ENCODE results near the gene ZIC2. TPM values are rescaled to one million over a fixed set of nuclear protein-coding genes. Genes with fewer than 3 reads are reported as not detected.

ZIC2 gene
- polyA plus RNA-seq, 4 donors: 0.08 to 0.79 TPM; not detected in 2

DNA sequence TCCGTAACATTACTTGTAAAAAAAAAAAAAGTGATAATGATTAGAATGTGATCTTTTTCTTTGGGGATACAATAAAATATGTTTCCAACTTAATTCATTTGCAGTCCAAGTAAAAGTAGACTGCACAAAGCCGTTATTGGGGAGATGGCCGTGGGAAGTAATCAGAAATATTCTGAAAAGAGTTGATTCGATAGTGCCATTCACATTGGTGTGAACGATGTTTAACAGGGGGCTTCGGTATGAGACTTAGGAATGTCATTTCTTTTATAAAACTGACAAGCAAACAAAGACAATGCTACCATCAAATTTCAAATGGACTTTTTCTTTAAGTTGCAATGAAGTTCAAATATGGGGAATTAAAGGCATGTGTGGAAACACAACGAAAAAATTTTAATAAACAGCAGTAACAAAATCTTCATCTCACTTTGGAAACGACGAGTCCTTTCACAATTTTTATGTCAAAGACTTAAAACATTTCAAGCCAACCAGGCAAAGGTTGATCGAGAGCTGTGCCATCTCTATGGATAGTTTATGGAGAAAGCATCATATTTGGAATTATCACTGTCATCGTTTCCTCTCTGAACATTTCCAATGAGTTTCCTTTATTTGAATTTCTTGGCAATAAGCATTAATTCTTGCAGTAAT, 8.3 kb upstream of the ZIC2 start:
- DNase-seq (ENCODE audit: low read depth in 4 of 4, low spot score in 3 of 4): no peak

GRCh38 chr13:99973808-99974185, 7.8 kb upstream of the ZIC2 start:
- no peak for DNase-seq (ENCODE audit: low read depth in 4 of 4, low spot score in 3 of 4)

GRCh38 chr13:99974296-99974938, 7.2 kb upstream of the ZIC2 start:
- no peak for DNase-seq (ENCODE audit: low read depth in 4 of 4, low spot score in 3 of 4)

DNA sequence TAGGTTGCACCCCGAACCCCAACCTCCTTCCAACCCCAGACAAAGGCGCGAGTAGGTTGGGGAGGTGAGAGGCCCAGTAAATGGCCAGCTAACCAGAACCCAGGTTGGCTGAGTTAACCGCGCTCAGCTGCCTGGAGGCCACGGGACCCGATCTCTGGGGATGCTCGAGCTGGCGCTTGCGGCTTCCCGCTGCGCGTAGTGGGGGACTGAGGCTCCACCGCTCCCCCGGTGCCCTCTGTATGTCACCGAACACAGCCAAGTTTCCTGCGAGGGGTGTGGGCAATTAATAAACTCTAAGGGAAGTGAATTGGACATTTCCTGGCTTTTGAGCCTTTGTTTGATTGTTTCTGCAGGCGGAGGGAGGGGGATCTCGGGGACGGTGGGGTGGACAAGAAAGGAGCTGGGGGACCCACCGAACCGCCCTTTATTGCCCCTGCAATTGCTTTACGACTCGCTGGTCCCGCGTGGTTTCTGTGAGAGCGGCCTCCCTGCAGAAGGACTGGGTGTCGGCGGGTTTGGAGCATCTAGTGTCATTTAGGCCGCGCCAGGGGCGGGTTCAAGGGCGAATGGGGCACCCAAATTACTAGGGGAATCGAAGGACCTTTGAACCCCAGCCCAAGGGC, 6.5 kb upstream of the ZIC2 start:
- DNase-seq (ENCODE audit: low read depth in 4 of 4, low spot score in 3 of 4): no peak

GRCh38 chr13:99975626-99976025, 6.0 kb upstream of the ZIC2 start:
- DNase-seq (ENCODE audit: low read depth in 4 of 4, low spot score in 3 of 4): no peak

DNA sequence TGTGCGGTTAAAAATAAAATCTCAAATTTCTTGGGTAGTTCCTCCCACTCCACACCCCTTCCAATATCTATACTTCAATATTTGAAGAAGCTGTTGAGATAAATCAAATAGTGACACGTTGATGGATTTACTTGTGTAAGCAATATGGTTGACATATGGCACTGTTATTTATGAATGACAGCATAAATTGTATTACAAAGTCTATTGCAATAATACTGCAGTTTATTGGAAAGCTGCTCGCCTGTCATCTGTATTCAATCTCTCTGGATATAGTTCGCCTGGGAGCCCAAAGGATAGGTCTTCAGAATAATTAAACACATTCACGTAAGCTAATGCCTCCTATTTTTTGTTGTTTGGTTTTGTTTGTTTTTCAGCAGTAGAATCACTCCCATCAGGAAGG, 5.0 kb upstream of the ZIC2 start:
- DNase-seq (ENCODE audit: low read depth in 4 of 4, low spot score in 3 of 4): no peak

- no peak for DNase-seq (ENCODE audit: low read depth in 4 of 4, low spot score in 3 of 4)
Measured at GRCh38 chr13:99977334-99977911, 4.2 kb upstream of the ZIC2 start.

GRCh38 chr13:99977912-99978798, 3.4 kb upstream of the ZIC2 start:
- DNase-seq (ENCODE audit: low read depth in 4 of 4, low spot score in 3 of 4): no peak

- DNase-seq (ENCODE audit: low read depth in 4 of 4, low spot score in 3 of 4): no peak
Measured at GRCh38 chr13:99978799-99979452, 2.7 kb upstream of the ZIC2 start.

DNA sequence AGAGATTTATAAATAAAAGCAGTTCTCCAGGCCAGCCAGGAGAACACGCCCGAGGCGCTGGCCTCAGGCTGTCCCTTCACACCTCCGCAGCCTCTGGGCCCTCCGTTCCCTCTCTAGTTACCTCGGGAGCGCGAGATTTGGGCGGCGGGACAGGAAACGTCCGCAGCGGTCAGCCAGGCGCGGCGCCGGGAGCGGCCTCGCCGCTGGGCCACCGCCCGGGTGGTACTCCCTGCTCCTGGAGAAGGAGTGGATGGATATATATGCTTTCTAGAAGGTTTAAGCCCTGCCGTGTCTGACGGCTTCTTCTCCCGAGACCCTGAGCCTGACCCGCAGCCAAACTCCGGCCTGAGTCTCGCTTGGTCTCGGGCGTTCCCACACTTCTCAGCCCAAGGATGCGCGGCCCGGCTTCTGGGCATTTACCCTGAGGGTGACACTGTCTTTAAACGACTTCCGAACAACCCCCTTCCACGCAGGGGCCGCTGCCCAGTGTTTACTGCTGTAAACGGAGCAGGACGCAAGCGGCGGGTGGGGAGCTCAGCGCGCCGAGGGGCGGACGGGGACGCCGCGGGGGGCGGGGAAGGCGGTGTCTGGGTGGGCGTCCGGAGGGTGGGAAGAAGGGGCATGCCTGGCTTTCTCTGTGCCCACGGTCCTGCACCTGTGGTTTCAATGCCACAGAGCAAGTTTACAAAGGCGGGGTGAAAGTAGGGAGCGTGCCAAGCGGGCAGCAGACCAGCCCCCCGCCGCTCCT, 2.0 kb upstream of the ZIC2 start:
- no peak for DNase-seq (ENCODE audit: low read depth in 4 of 4, low spot score in 3 of 4)

- DNase-seq (ENCODE audit: low read depth in 4 of 4, low spot score in 3 of 4): no peak
Measured at GRCh38 chr13:99980201-99980823, 1.3 kb upstream of the ZIC2 start.

- no peak for DNase-seq (ENCODE audit: low read depth in 4 of 4, low spot score in 3 of 4)
Measured at GRCh38 chr13:99980824-99981734, 505 bp upstream of the ZIC2 start.

DNA sequence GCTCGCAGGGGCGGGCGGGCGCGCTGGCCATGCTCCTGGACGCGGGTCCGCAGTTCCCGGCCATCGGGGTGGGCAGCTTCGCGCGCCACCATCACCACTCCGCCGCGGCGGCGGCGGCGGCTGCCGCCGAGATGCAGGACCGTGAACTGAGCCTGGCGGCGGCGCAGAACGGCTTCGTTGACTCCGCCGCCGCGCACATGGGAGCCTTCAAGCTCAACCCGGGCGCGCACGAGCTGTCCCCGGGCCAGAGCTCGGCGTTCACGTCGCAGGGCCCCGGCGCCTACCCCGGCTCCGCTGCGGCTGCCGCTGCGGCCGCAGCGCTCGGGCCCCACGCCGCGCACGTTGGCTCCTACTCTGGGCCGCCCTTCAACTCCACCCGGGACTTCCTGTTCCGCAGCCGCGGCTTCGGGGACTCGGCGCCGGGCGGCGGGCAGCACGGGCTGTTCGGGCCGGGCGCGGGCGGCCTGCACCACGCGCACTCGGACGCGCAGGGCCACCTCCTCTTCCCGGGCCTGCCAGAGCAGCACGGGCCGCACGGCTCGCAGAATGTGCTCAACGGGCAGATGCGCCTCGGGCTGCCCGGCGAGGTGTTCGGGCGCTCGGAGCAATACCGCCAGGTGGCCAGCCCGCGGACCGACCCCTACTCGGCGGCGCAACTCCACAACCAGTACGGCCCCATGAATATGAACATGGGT, 599 bp downstream of the ZIC2 start:
- DNase-seq (ENCODE audit: low read depth in 4 of 4, low spot score in 3 of 4): no peak

- DNase-seq (ENCODE audit: low read depth in 4 of 4, low spot score in 3 of 4): no peak
Measured at GRCh38 chr13:99982731-99983498, 1.3 kb downstream of the ZIC2 start.

DNA sequence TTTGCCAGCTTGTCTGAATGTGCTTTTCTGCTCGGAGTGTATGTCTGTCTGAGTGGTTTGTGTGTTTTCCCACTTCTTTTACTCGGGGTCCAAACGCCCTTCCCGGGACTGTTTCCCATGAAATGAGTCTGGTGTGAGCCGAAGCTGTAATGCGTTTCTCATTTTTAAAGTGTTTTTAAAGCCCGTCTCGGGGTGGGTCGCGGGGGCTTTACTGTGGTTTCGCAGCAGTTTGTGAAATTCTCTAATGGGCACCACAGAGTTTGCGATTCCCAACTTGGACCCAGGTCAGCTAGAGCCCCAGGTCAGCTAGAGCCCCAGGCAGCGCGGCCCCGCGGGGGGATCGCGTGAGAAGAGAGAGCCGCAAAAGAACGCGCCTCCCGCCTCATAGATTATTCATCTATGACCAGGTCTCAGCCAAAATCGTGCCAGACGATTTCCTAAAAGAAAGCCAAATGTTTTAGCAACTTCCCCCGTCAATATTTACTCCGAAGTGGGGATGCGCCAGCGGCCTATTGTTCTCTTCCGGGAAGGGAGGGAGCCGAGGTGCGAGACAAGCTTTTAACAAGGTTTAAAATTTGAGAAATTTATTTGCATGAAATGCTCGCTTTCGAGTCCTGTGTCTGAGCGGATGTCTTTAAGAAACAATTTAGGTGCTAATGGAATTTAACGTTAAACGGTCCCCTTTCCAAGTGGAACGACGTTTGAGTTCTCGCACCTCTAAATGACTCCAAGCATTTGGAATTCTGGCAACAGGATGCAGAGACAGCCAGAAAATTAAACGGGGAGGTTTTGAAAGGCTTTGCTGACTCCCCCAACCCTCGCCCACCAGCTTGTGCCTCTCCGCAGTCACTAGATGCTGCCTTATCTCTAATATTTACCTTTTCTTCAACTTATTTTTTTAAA, 2.2 kb downstream of the ZIC2 start:
- DNase-seq (ENCODE audit: low read depth in 4 of 4, low spot score in 3 of 4): no peak
